Measurements from ENCODE around the gene ELMO1. TPM values are rescaled to one million over a fixed set of nuclear protein-coding genes. Genes with fewer than 3 reads are reported as not detected.

Gene ELMO1
- total and polyA plus RNA-seq, 2 experiments from 2014 or later: 19.7 to 28.7 TPM

DNA sequence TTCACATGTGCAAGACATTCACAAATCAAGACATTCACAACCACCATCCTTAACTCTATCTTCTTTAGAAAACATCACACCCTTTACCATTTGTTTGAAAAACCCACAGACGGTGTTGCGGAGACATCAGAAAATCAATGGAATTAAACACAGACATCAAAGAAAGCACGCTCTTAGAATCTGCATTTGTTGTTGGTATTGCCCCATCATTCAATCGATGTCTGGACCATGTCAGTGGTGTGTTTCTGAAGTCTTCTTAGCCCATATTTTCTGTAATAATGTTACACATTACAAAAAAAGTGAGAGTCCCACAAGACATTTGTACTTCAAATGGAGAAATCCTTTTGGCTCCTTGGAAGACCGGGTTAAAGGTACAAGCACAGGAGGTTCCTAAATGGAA, 550.5 kb downstream of the ELMO1 start:
- TF ChIP-seq, protein P1, sequence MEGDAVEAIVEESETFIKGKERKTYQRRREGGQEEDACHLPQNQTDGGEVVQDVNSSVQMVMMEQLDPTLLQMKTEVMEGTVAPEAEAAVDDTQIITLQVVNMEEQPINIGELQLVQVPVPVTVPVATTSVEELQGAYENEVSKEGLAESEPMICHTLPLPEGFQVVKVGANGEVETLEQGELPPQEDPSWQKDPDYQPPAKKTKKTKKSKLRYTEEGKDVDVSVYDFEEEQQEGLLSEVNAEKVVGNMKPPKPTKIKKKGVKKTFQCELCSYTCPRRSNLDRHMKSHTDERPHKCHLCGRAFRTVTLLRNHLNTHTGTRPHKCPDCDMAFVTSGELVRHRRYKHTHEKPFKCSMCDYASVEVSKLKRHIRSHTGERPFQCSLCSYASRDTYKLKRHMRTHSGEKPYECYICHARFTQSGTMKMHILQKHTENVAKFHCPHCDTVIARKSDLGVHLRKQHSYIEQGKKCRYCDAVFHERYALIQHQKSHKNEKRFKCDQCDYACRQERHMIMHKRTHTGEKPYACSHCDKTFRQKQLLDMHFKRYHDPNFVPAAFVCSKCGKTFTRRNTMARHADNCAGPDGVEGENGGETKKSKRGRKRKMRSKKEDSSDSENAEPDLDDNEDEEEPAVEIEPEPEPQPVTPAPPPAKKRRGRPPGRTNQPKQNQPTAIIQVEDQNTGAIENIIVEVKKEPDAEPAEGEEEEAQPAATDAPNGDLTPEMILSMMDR (IDR thresholded peaks at IDR 0.05; ENCODE audit: poor library complexity): no peak
- TF ChIP-seq EZH2phosphoT487 (IDR thresholded peaks at IDR 0.05; ENCODE audit: low read depth, severe bottlenecking, unreplicated experiment) (no peak), EZH2 (IDR thresholded peaks at IDR 0.05; ENCODE audit: borderline replicate concordance) (no peak)
- no peak overlapping the region for H2AFZ ChIP-seq
- WGBS (ENCODE audit: low lambda C conversion rate, missing lambda C conversion rate): 69% methylated on average over 5 of the region's 5 CpGs
- H3K36me3 ChIP-seq (replicated peaks; ENCODE audit: insufficient read depth, low read depth): no peaks in the 10 kb centered on the region
- H3K4me2 ChIP-seq: no peak overlapping the region
- H3K27ac ChIP-seq: peak overlapping the region; percentile 6
- H4K20me1 ChIP-seq (ENCODE audit: insufficient read depth, poor library complexity, severe bottlenecking): no peaks in the 10 kb centered on the region
- H3K79me2 ChIP-seq: no peaks in the 10 kb centered on the region
- H3K4me3 ChIP-seq: no peak overlapping the region
- H3K27me3 ChIP-seq: no peaks in the 10 kb centered on the region
- H3K9me2 ChIP-seq (replicated peaks; ENCODE audit: insufficient read depth): no peaks in the 10 kb centered on the region
- H3K4me1 ChIP-seq (ENCODE audit: insufficient read depth): peaks cover 9% of the 10 kb centered on the region
- no peak for DNase-seq (ENCODE audit: low spot score)
- H3K9me3 ChIP-seq (ENCODE audit: low read depth): no peaks in the 10 kb centered on the region

DNA sequence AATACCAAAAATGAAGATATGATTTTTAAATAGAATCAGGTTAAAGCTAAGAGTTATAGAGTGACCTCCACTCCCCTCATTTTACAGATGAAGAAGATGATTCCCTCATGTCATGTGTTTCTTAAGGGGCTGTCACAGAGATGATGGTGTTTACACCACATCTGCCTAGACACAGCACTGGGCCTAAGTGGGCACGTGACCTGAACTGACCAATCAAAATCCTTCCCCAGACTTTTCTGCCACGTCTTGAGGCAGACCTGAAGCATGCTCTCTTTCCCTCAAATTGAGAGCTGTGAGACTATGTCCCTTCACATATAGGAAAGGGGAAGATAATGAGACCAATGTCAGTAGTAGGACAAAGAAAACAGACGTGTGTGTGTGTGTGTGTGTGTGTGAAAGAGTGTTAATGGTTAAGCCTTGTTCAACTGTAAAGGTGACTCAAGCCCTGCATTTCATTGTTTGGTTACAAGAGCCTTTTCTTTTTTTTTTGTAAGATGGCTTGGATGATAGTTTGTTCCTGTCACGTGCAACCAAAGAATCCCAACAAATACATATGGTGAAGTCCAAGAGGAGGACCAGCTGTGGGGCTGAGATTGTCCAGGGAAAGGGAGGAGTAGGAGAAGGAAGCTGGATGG, 551.6 kb downstream of the ELMO1 start:
- Histone ChIP-seq H4K20me1 (ENCODE audit: insufficient read depth, poor library complexity, severe bottlenecking) (no peaks in the 10 kb centered on the region), H3K9me2 (replicated peaks; ENCODE audit: insufficient read depth) (no peaks in the 10 kb centered on the region), H3K36me3 (replicated peaks; ENCODE audit: insufficient read depth, low read depth) (no peaks in the 10 kb centered on the region), H3K9me3 (ENCODE audit: low read depth) (no peaks in the 10 kb centered on the region), H3K79me2 (no peaks in the 10 kb centered on the region), H3K4me2 (no peak overlapping the region), H2AFZ (no peak overlapping the region), H3K4me1 (ENCODE audit: insufficient read depth) (peaks cover 9% of the 10 kb centered on the region), H3K27me3 (no peaks in the 10 kb centered on the region), H3K4me3 (no peak overlapping the region), H3K27ac (peak overlapping the region; percentile 63)
- DNase-seq (ENCODE audit: low spot score): peak; percentile 34
- WGBS (ENCODE audit: low lambda C conversion rate, missing lambda C conversion rate): 61% methylated on average over 4 of the region's 4 CpGs
- no peak for TF ChIP-seq EZH2 (IDR thresholded peaks at IDR 0.05; ENCODE audit: borderline replicate concordance)
- TF ChIP-seq, protein P1 (IDR thresholded peaks at IDR 0.05; ENCODE audit: poor library complexity): no peak
- TF ChIP-seq EZH2phosphoT487 (IDR thresholded peaks at IDR 0.05; ENCODE audit: low read depth, severe bottlenecking, unreplicated experiment): no peak

- 88% methylated on average over 1 of the region's 1 CpG for WGBS (ENCODE audit: low lambda C conversion rate, missing lambda C conversion rate)
- no peak for TF ChIP-seq EZH2phosphoT487 (IDR thresholded peaks at IDR 0.05; ENCODE audit: low read depth, severe bottlenecking, unreplicated experiment)
- TF ChIP-seq EZH2 (IDR thresholded peaks at IDR 0.05; ENCODE audit: borderline replicate concordance): no peak
- TF ChIP-seq, protein P1 (IDR thresholded peaks at IDR 0.05; ENCODE audit: poor library complexity): no peak
- H3K4me1 ChIP-seq (ENCODE audit: insufficient read depth): peaks cover 9% of the 10 kb centered on the region
- no peaks in the 10 kb centered on the region for H3K9me3 ChIP-seq (ENCODE audit: low read depth)
- H3K79me2 ChIP-seq: no peaks in the 10 kb centered on the region
- H3K36me3 ChIP-seq (replicated peaks; ENCODE audit: insufficient read depth, low read depth): no peaks in the 10 kb centered on the region
- H3K9me2 ChIP-seq (replicated peaks; ENCODE audit: insufficient read depth): no peaks in the 10 kb centered on the region
- H3K4me2 ChIP-seq: no peak overlapping the region
- no peaks in the 10 kb centered on the region for H3K27me3 ChIP-seq
- H4K20me1 ChIP-seq (ENCODE audit: insufficient read depth, poor library complexity, severe bottlenecking): no peaks in the 10 kb centered on the region
- DNase-seq (ENCODE audit: low spot score): no peak
- no peak overlapping the region for H3K27ac ChIP-seq
- no peak overlapping the region for H2AFZ ChIP-seq
- H3K4me3 ChIP-seq: no peak overlapping the region
Measured at GRCh38 chr7:36896418-36896817, 552.2 kb downstream of the ELMO1 start.

All from hepatocyte (in vitro differentiated cells).